ENCODE measurements around the gene SREBF1.

SREBF1 gene

DNA sequence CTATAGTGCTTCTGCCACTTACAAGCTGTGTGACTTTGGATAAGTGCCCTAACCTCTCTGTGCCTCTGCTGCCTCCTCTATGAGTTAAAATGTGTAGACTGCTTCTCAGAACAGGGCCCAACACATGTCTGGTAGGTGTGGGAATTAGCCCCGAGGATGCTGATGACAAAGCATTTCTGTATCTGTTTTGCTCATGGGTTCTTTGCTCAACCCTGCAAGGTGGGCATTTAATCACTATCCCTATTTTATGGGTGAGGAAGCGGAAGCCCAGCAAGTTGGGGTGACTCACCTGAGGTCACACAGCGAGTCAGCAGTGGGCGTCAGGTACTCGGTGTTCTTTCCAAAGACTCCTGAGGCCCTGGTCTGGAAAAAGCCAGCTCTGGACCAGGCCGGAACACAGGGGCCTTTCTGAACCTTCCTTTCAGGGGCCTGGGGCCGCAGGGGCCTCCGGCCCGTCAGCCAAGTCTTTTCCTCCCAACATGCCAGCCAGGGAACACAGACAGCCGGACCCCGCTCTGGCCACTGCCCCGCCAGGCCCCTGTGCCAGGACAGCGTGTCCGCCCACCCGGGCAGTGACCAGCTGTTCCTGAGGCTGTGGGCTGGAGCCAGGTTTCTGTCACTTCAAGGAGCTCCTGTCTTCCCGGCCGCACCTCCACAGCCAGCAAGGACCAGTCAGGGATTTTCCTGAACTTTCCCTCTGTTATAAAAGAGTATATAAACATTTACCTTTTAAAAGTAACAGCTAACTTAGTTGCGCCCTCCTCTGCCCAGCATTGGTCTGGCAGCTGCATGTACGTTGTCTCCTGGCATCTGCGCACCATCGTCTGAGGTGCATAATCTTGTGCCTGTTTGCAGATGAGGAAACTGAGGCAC is 62.5 kb downstream of the SREBF1 start:
- DNase-seq = no peak

GRCh38 chr17:17772231-17772630 is 64.6 kb downstream of the SREBF1 start:
- DNase-seq = no peak

DNA sequence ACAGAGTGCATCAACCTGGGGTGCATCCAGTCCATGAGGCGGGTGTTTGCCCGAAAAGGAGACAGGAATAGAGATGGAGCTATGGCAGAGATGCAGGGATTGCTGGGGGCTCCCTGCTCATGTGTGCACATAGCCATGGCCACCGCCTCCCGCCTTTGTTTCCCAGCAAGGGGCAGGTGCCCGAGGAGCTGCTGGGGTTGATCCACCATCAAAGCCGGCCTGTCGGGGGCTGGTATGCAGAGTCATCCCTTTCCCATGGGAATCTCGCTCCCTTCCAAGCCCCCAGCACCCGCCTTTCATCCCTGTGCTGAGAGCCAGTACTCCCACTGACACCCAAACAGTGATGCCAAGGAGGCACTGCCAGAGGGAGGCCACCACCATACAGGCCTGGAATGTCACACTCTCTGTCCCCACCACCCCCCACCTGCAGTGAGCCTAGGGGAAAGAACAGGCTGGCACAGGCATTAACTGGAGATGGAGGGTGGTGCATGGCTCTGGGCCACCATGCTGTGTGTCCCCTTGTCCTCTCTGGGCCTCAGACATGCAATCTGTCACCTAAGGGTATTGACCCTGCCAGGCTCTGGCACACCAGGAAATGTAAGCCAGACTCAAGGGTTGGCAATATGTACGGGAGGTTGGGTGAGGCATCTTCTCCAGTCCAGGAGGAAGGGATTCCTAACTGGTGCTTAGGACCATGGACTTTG is 65.1 kb downstream of the SREBF1 start:
- DNase-seq = no peak

DNA sequence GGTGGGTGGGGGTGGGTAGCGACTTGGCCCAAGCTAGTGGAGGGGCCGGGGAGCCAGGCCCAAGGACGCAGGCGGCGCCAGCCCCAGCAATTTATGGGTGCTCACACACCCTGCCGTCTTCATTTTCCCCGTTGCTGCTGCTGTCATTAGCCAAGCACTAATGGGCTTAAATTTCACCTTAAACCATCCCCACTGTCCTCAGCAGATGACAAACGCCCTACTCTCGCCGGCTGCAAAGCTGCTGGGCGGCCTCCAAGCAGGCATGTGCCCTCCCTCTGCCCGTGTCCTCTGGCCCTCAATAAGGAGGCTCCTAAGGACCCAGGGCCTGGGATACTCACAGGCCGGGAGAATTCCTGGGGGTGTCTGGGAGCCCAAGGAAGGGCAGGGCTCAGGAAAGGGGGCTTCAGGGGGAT is 66.1 kb downstream of the SREBF1 start:
- no peak for DNase-seq

DNA sequence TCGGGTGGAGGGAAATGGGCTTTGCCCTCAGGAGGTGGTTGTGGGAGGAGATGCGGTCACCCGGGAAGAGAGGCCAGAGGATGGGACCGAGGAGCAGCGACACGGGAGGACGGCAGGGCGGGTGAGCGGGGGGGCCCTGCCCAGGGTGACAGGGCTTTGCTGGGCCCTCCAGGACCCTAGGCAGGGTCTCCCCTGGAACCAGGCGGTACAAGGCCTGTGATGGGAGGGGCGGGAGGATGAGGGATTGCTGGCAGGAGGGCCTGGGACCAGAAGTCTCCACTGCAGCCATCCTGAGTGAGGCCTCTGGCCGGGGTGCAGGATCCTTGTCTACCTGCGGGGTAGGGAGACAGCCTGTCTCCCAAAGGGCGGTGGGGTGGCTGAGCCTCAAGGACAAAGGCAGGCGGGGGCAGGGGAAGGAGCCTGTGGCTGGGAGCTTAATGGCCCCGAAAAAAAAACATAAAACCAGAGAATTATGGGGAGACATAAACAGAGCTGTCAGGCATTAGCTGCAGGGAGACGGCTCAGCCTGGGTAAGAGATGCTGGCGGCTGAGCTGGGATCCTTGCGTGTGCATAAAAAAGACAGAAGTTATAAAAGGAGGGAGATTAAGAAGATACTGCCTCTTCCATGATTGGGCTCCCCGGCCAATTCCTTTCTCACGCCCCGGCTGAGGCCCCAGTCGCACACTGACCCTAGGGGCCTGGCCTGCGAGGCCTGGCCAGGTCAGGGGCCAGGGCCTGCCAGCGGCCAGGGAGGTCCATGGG is 66.7 kb downstream of the SREBF1 start:
- DNase-seq = no peak

DNA sequence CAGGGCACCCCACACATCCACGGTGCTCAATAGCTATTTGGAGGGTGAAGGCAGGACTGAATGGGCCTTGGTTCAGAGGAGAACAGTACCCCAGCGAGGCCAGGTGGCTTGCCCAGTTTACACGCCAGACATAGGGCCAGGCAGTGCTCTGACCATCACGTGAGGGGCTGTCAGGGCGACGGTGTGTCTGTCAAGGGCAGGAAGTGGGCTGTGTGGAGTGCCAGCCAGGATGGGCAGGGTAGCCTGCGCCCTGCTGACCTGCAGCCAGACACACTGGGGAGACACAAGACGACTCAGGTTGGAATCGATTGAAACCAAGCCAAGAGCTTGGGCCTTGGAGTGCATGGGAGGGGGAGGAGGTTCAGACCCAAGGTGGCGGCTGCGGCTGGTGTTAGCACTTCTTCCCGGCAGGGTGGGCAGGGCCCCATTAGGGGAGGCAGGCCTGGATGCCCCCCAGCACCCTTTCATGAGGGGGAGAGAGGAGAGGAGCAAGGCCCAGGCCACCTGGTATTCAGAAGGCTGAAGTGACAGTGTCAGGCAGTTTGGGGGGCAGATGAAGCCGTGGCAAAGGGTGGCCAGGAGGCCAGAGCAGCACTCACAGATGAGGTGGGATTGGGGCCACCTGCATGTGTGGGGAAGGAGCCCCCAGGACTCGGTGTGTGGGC is 68.2 kb downstream of the SREBF1 start:
- no peak for DNase-seq

DNA sequence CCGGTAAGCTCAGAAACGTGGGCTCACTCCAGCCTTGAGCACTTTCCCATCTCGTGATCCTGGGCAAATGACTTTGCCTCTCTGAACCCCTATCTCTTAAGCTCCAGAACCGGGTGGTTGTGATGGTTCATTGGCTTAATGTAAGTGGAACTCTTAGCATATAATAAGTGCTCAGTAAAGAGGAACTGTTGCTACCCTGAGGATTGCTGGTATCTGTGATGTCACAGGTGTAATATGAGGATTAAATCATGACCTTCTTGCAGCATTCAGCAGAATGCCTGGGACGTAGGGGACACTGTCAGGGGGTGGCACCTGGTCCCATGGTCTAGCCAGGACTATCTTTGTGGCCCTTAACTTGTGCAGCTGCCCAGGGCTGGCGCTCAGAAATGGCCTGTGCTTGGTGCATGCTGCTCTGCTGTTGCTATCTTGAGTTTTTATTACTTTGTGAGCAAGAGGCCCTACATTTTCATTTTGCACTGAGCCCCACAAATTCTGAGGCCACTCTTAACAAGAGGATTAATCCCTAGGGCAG is 68.8 kb downstream of the SREBF1 start:
- DNase-seq = no peak

DNA sequence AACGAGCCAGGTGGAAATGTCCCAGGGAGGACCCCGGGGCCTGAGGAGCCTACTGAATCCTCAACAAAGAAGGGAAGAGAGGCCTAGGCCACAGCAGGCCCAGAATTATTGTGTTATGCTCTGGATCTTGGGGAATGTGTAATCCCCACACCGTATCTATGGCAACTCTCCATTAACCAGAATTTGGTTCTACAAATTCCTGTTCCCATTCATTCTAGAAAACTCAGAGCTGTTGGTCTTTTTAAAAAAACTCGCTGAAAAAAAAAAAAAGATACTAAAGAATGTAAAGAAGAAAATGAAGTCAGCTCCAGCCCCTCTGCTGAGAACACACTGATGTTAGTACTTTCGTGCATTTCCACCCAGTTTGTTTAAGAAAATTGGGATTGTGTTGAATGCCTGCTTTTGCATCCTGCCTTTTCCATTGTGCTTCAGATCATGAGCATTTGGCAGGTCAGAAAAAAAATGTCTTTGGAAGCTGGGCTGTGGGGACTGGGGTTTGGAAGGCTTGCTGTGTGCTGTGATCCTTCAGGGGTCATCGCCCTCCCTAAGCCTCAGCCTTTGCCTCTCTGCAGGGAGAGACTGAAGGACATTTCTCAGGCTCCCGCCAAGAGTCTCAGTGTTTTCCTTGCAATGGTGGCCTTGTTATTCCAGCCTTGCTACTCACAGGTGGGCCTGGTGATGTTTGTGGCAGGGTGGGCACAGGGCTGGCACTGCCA is 69.5 kb downstream of the SREBF1 start:
- no peak for DNase-seq

DNA sequence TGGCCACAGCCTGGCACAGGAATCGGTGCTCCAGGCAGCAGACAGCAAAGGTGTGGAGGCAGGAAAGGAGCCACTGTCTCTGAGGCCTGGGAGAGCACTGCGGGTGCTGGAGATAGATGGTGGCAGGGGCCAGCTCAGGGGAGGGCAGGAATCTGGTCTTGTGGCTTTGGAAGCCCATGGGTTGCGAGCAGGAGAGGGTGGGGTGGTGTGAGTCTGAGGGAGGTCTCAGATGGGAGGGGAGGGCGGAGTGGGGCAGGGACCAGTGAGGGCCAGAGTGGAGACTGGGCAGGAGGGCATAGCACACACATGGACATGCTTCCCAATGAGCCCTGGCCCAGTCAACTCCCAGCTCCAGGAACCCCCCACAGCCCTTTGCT is 70.1 kb downstream of the SREBF1 start:
- no peak for DNase-seq

- no peak for DNase-seq
These were observed 70.6 kb downstream of the SREBF1 start for GRCh38 chr17:17766077-17766743.

GRCh38 chr17:17765359-17766076 is 71.3 kb downstream of the SREBF1 start:
- DNase-seq = no peak

DNA sequence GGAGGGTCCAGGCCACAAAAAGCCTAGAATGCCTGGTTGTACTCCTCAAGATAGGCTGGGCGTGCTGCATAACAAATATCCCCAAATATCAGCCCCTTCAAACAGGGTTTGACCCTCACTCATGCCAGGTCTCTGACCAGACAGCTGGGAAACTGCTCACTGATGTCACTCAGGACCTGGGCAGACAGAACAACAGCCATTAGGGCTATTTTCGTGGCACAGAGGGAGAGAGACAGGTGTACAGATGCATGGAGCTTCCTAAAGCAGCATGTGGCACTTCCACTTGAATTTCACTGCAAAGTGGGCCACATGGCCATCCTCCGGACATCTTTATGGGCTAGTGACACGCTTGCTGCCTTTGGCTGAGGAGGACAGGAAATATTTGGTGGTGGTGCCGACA is 73.1 kb downstream of the SREBF1 start:
- no peak for DNase-seq

- DNase-seq = no peak
These were observed 73.7 kb downstream of the SREBF1 start for GRCh38 chr17:17763136-17763535.

GRCh38 chr17:17762744-17763105 is 74.1 kb downstream of the SREBF1 start:
- no peak for DNase-seq
